GM21526 (cell line): ENCODE results near the gene SAXO1.
"Not testable (repeated sequence)": the region's sequence is repeated elsewhere in the genome, so short reads cannot be mapped to it uniquely, and the experiment has no call there.

ENCODE experiments used
- ATAC-seq: cut with Tn5 transposase; IDR thresholded peaks from one replicate; pipeline ENCODE4 v1.9.1; 2021; ENCODE audit warnings: moderate library complexity; ENCODE audit not compliant: unreplicated experiment, low FRiP score

Gene SAXO1

GRCh38 chr9:18971909-18972308, 61.1 kb downstream of the SAXO1 start:
- no peak for ATAC-seq

GRCh38 chr9:18971404-18971803, 61.6 kb downstream of the SAXO1 start:
- ATAC-seq = no peak

- ATAC-seq = no peak
Observed at GRCh38 chr9:18970393-18970792, 62.6 kb downstream of the SAXO1 start.

- no peak for ATAC-seq
Observed at GRCh38 chr9:18969128-18969527, 63.9 kb downstream of the SAXO1 start.

- ATAC-seq = no peak
Observed at GRCh38 chr9:18955626-18956025, 77.4 kb downstream of the SAXO1 start.

GRCh38 chr9:18951936-18952335, 81.1 kb downstream of the SAXO1 start:
- no peak for ATAC-seq

- no peak for ATAC-seq
Observed at GRCh38 chr9:18947892-18948339, 85.1 kb downstream of the SAXO1 start.

GRCh38 chr9:18942801-18943200, 90.2 kb downstream of the SAXO1 start:
- ATAC-seq = no peak

GRCh38 chr9:18941060-18941740, 91.8 kb downstream of the SAXO1 start:
- ATAC-seq = no peak

- no peak for ATAC-seq
Observed at GRCh38 chr9:18939943-18940342, 93.1 kb downstream of the SAXO1 start.

GRCh38 chr9:18936094-18936871, 96.7 kb downstream of the SAXO1 start:
- ATAC-seq = no peak

- no peak for ATAC-seq
Observed at GRCh38 chr9:18935541-18935940, 97.5 kb downstream of the SAXO1 start.

GRCh38 chr9:18930611-18931010, 102.4 kb downstream of the SAXO1 start:
- not testable (repeated sequence) for ATAC-seq

- ATAC-seq = no peak
Observed at GRCh38 chr9:18928711-18929110, 104.3 kb downstream of the SAXO1 start.

- no peak for ATAC-seq
Observed at GRCh38 chr9:18926513-18926912, 106.5 kb downstream of the SAXO1 start.

GRCh38 chr9:18925880-18926279, 107.1 kb downstream of the SAXO1 start:
- no peak for ATAC-seq

- ATAC-seq = no peak
Observed at GRCh38 chr9:18923671-18924430, 109.2 kb downstream of the SAXO1 start.

- no peak for ATAC-seq
Observed at GRCh38 chr9:18923167-18923566, 109.8 kb downstream of the SAXO1 start.

GRCh38 chr9:18922161-18922885, 110.7 kb downstream of the SAXO1 start:
- no peak for ATAC-seq

- ATAC-seq = no peak
Observed at GRCh38 chr9:18921366-18922075, 111.5 kb downstream of the SAXO1 start.
